Activated effector memory CD4-positive, alpha-beta T cell treated with anti-CD3 and anti-CD28 coated beads, Interleukin-2, amount 50 U/mL, for 16 hours (primary cell): ENCODE measurements around the gene ERI3.

ENCODE experiments used
- DNase-seq: peaks from one replicate; pipeline ENCODE4 v3.0.0-alpha.2; 2020

The ERI3 gene

GRCh38 chr1:44259090-44259489 lies 96.0 kb downstream of the ERI3 start:
- DNase-seq: no peak

- DNase-seq: no peak
These were observed 98.1 kb downstream of the ERI3 start for GRCh38 chr1:44256762-44257554.

- DNase-seq: no peak
These were observed 100.6 kb downstream of the ERI3 start for GRCh38 chr1:44254392-44254910.

GRCh38 chr1:44251989-44252671 lies 102.9 kb downstream of the ERI3 start:
- no peak for DNase-seq

- DNase-seq: no peak
These were observed 103.6 kb downstream of the ERI3 start for GRCh38 chr1:44251486-44251885.

- no peak for DNase-seq
These were observed 104.8 kb downstream of the ERI3 start for GRCh38 chr1:44250068-44250781.

- DNase-seq: no peak
These were observed 105.5 kb downstream of the ERI3 start for GRCh38 chr1:44249543-44249942.

GRCh38 chr1:44246806-44247205 lies 108.3 kb downstream of the ERI3 start:
- no peak for DNase-seq

GRCh38 chr1:44244986-44245385 lies 110.1 kb downstream of the ERI3 start:
- no peak for DNase-seq

GRCh38 chr1:44243782-44244495 lies 111.1 kb downstream of the ERI3 start:
- DNase-seq: no peak

- no peak for DNase-seq
These were observed 112.3 kb downstream of the ERI3 start for GRCh38 chr1:44242746-44243145.

- no peak for DNase-seq
These were observed 114.0 kb downstream of the ERI3 start for GRCh38 chr1:44240802-44241671.

GRCh38 chr1:44239961-44240371 lies 115.1 kb downstream of the ERI3 start:
- no peak for DNase-seq

- no peak for DNase-seq
These were observed 115.6 kb downstream of the ERI3 start for GRCh38 chr1:44239331-44239960.

- no peak for DNase-seq
These were observed 116.4 kb downstream of the ERI3 start for GRCh38 chr1:44238660-44239059.

- no peak for DNase-seq
These were observed 117.2 kb downstream of the ERI3 start for GRCh38 chr1:44237721-44238457.

- no peak for DNase-seq
These were observed 118.4 kb downstream of the ERI3 start for GRCh38 chr1:44236490-44237272.

GRCh38 chr1:44235808-44236207 lies 119.2 kb downstream of the ERI3 start:
- no peak for DNase-seq

GRCh38 chr1:44233593-44233992 lies 121.5 kb downstream of the ERI3 start:
- DNase-seq: no peak

GRCh38 chr1:44230796-44231195 lies 124.3 kb downstream of the ERI3 start:
- DNase-seq: no peak
